GM12878 (cell line): ENCODE data around the gene ADAT3. TPM values are rescaled to one million over a fixed set of nuclear protein-coding genes. Genes with fewer than 3 reads are reported as not detected.

Experiments
- ATAC-seq: fragments of 200-7000 bp; cut with Tn5 transposase; 3 replicates; pipeline ENCODE4 v1.9.1; 2020; ENCODE audit warnings: mild to moderate bottlenecking, moderate library complexity
- BruUV-seq: library from RNA; stranded (reverse); fragments of 400-500 nt; replicated peaks from 2 replicates; lab custom pipeline; 2021; lab: Mats Ljungman, UMichigan
- CTCF ChIA-PET: fragments of 300-600 bp; sonication (Branson Sonifier 250); formaldehyde crosslinking; extraction: SDS; loops from one replicate; lab custom pipeline; 2021; ENCODE audit warnings: inconsistent platforms; lab: Yijun Ruan, JAX
- POLR2A ChIA-PET: fragments of 350-600 bp; formaldehyde crosslinking; extraction: SDS; loops from one replicate; lab custom pipeline; 2021; ENCODE audit warnings: inconsistent platforms; lab: Charles Lee
- RAD21 ChIA-PET: fragments of 300-600 bp; sonication (Branson Sonifier 250); formaldehyde crosslinking; loops from one replicate; lab custom pipeline; 2023; ENCODE audit warnings: antibody characterized with exemption; ENCODE audit not compliant: unreplicated experiment; lab: Charles Lee
- SMC1A ChIA-PET: fragments of 300-600 bp; sonication (Branson Sonifier 250); formaldehyde crosslinking; loops from one replicate; lab custom pipeline; 2023; ENCODE audit not compliant: unreplicated experiment, uncharacterized antibody; lab: Charles Lee
- DNase-seq: peaks from one replicate; pipeline ENCODE4 v3.0.0-alpha.2; 2011; ENCODE audit warnings: low read depth, low spot score
- FAIRE-seq: peaks from 3 replicates; lab custom pipeline; 2011; peaks lifted over from hg19 to GRCh38; lab: Jason Lieb, UNC
- H2AFZ ChIP-seq: 2 replicates; pipeline ENCODE4 v1.6.0; 2011; ENCODE audit warnings: low read depth, low read length, control low read depth; ENCODE audit not compliant: control insufficient read depth
- H3K27ac ChIP-seq: 2 replicates; pipeline ENCODE4 v1.5.1; 2011; ENCODE audit warnings: control low read depth; ENCODE audit not compliant: control insufficient read depth, insufficient read depth
- H3K27me3 ChIP-seq, 2 experiments: replicated peaks in 1 of 2; 2 replicates each; pipeline versions ENCODE4 v1.6.0 to v1.6.1; 2011; ENCODE audit warnings: low read length in 1 of 2; ENCODE audit not compliant: control insufficient read depth in 2 of 2, insufficient read depth in 2 of 2
- H3K36me3 ChIP-seq, 2 experiments: 2 replicates each; pipeline ENCODE4 v1.5.1; 2011; ENCODE audit warnings: low read length in 1 of 2; ENCODE audit not compliant: control insufficient read depth in 2 of 2, insufficient read depth in 2 of 2
- H3K4me1 ChIP-seq: 2 replicates; pipeline ENCODE4 v1.6.1; 2011; ENCODE audit warnings: mild to moderate bottlenecking, low read length, moderate library complexity, mixed read lengths; ENCODE audit not compliant: control insufficient read depth, insufficient read depth
- H3K4me2 ChIP-seq: 2 replicates; pipeline ENCODE4 v1.6.0; 2011; ENCODE audit warnings: control low read depth; ENCODE audit not compliant: control insufficient read depth, insufficient read depth
- H3K4me3 ChIP-seq: fragments of 200-600 bp; sonication (generic); 2 replicates; pipeline ENCODE4 v1.5.1; 2016
- H3K79me2 ChIP-seq: 2 replicates; pipeline ENCODE4 v1.6.0; 2011; ENCODE audit warnings: low read length; ENCODE audit not compliant: control insufficient read depth, insufficient read depth
- H3K9ac ChIP-seq: 2 replicates; pipeline ENCODE4 v1.8.0; 2011; ENCODE audit warnings: low read length, control low read depth, mixed read lengths; ENCODE audit not compliant: control insufficient read depth, insufficient read depth
- H3K9me3 ChIP-seq: replicated peaks from 3 replicates; pipeline ENCODE4 v1.5.1; 2011; ENCODE audit warnings: mild to moderate bottlenecking, low read length; ENCODE audit not compliant: control insufficient read depth, insufficient read depth
- H4K20me1 ChIP-seq: 2 replicates; pipeline ENCODE4 v1.6.0; 2011; ENCODE audit not compliant: control insufficient read depth, insufficient read depth
- BMI1 ChIP-seq: fragments of 450-650 bp; IDR thresholded peaks from 2 replicates; pipeline ENCODE4 v1.6.1; 2016; ENCODE audit warnings: mild to moderate bottlenecking, moderate library complexity, borderline replicate concordance
- FOXK2 ChIP-seq: fragments of 450-650 bp; IDR thresholded peaks from 2 replicates; pipeline ENCODE4 v1.6.1; 2017; ENCODE audit warnings: mild to moderate bottlenecking, moderate library complexity
- HCFC1 ChIP-seq: fragments of 150-350 bp; IDR thresholded peaks from 2 replicates; pipeline ENCODE4 v1.6.1; 2014; ENCODE audit warnings: low read length
- IKZF1 ChIP-seq: fragments of 450-650 bp; conservative IDR thresholded peaks from 2 replicates; pipeline ENCODE4 v1.6.1; 2017; ENCODE audit warnings: antibody characterized with exemption, mild to moderate bottlenecking
- IKZF2 ChIP-seq, 2 experiments: fragments of 450-650 bp; IDR thresholded peaks; 2 replicates each; pipeline ENCODE4 v1.6.1; 2017; ENCODE audit warnings: mild to moderate bottlenecking in 2 of 2, moderate library complexity in 2 of 2
- MEF2B ChIP-seq: fragments of 450-650 bp; IDR thresholded peaks from 2 replicates; pipeline ENCODE4 v1.6.1; 2018; ENCODE audit warnings: mild to moderate bottlenecking, moderate library complexity; ENCODE audit not compliant: partially characterized antibody, poor library complexity, severe bottlenecking
- POLR2AphosphoS5 ChIP-seq: IDR thresholded peaks from 2 replicates; pipeline ENCODE4 v1.6.1; 2011; ENCODE audit warnings: mild to moderate bottlenecking, low read length, inconsistent platforms
- RFX5 ChIP-seq: IDR thresholded peaks from 2 replicates; pipeline ENCODE4 v1.6.1; 2011; ENCODE audit warnings: low read depth, low read length, improper control_type of control experiment
- WGBS: methylation state at CpG from one replicate; pipeline ENCODE4 v1.1.6; 2016; ENCODE audit warnings: low lambda C conversion rate; ENCODE audit not compliant: insufficient replicate concordance, insufficient coverage; ENCODE audit errors: missing lambda C conversion rate; 5-methylcytosine and 5-hydroxymethylcytosine counted together
- in situ Hi-C: fragments of 300-500 bp; cut with MboI; formaldehyde crosslinking; loops from 9 replicates; pipeline ENCODE4 v1.14.3; 2018; ENCODE audit warnings: mixed read lengths
- intact Hi-C: fragments of 100-400 bp; cut with micrococcal nuclease; formaldehyde crosslinking; loops from one replicate; pipeline ENCODE4 v1.14.2; 2022; ENCODE audit not compliant: unreplicated experiment
- polyA plus RNA-seq, 11 experiments: library from polyadenylated mRNA; depleted of rRNA in 4 of 11; unstranded in 6 of 11; stranded (reverse) in 5 of 11; fragments of >200 nt; fragmentation: Nextera tagmentation in 4 of 11; fragmentation: Illumina TruSeq in 1 of 11; extraction: Ambion mirVana in 4 of 11; extraction: Trizol in 1 of 11; gene quantifications; 1 replicate in 1 of 11; 2 replicates in 10 of 11; pipeline versions ENCODE4 v1.2.1 to v1.2.3, GENCODE V29; 2011 to 2016; ENCODE audit warnings: inconsistent platforms in 2 of 11, missing spikeins in 2 of 11, low read depth in 1 of 11
- total RNA-seq, 4 experiments: library from RNA; depleted of rRNA in 3 of 4; stranded (reverse); fragments of >200 nt in 3 of 4; fragmentation: Illumina TruSeq in 1 of 4; extraction: Trizol in 1 of 4; gene quantifications; 2 replicates each; pipeline versions ENCODE4 v1.2.1 to v1.2.3, GENCODE V29; 2013 to 2021
- TF ChIP-seq, protein P1 (sequence below): fragments of 450-650 bp; IDR thresholded peaks from 2 replicates; pipeline ENCODE4 v1.6.1; 2017; ENCODE audit warnings: borderline replicate concordance
- TF ChIP-seq, protein P2 (sequence below): fragments of 450-650 bp; conservative IDR thresholded peaks from 2 replicates; pipeline ENCODE4 v1.6.1; 2017; ENCODE audit warnings: mild to moderate bottlenecking, moderate library complexity
- TF ChIP-seq, protein P3 (sequence below): IDR thresholded peaks from 2 replicates; pipeline ENCODE4 v1.6.1; 2012; ENCODE audit warnings: low read depth, low read length, improper control_type of control experiment
- TF ChIP-seq, protein P4 (sequence below): IDR thresholded peaks from 2 replicates; pipeline ENCODE4 v1.6.1; 2011; ENCODE audit warnings: borderline replicate concordance, low read depth, mild to moderate bottlenecking, moderate library complexity, low read length; ENCODE audit not compliant: insufficient read depth, poor library complexity, severe bottlenecking
- TF ChIP-seq, protein P5 (sequence below): fragments of 450-650 bp; IDR thresholded peaks from 2 replicates; pipeline ENCODE4 v1.6.1; 2016; ENCODE audit warnings: mild to moderate bottlenecking

The ADAT3 gene
- total and polyA plus RNA-seq, 10 of the 15 experiments (the other 5 are each of a cell fraction or from before 2014, with no cell fraction given): 0.27 to 11.8 (median 7.7) TPM; not detected in 3

DNA sequence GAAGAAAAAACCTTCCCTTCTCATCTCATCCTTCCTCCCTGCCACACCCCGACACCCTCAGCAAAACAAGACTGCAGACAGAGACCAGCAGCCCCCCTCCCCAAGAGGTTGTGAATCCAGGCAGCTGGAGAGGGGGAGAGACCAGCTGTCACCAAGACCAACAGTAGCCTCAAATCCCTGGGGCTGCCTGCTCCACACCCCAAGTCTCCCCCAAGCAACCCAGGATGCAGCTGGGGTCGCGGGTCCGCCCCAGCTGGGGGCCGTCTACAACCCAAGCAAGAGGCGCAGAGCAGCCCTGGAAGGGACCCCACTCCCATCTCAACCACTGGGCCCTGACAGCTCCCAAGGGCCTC, 48.9 kb upstream of the ADAT3 start:
- ChIA-PET CTCF (interaction anchor here (0.9 kb wide), 1 partner anchor 86 kb away, joined by 3 read pairs; no protein-coding TSS in a partner anchor), POLR2A (interaction anchor here (1.0 to 1.6 kb wide), 3 partner anchors 7 to 48 kb away, joined by 3 to 6 read pairs (median 4); no protein-coding TSS in a partner anchor), SMC1A (no interaction called here), RAD21 (interaction anchor here (1.0 to 1.6 kb wide), 4 partner anchors 9 to 41 kb away, joined by 3 to 6 read pairs (median 4); no protein-coding TSS in a partner anchor)
- H4K20me1 ChIP-seq: peaks cover 6% of the 10 kb centered on the region; the same call in 1 of the 2 replicates
- H3K4me1 ChIP-seq: peaks cover 22% of the 10 kb centered on the region
- H3K9ac ChIP-seq: peak overlapping the region; percentile 80
- intact Hi-C loops: no loop called here
- 0% methylated on average over 6 of the region's 6 CpGs for WGBS
- in situ Hi-C loops: loop anchor here (25.0 kb wide), 1 partner anchor 1506 kb away; the partner anchor contains the start of gene NFIC
- peak overlapping the region; percentile 61 for H2AFZ ChIP-seq
- H3K79me2 ChIP-seq: peaks cover 76% of the 10 kb centered on the region
- peak overlapping the region; percentile 87 for H3K27ac ChIP-seq
- BruUV-seq: no TSS peak
- DNase-seq (no peak), ATAC-seq (no peak), FAIRE-seq (peak; percentile 18)
- H3K36me3 ChIP-seq: peaks cover 0 to 3% of the 10 kb centered on the region in 2 experiments; a peak in 2 of 4 replicates
- H3K27me3 ChIP-seq: no peaks in the 10 kb centered on the region
- no peaks in the 10 kb centered on the region for H3K9me3 ChIP-seq
- H3K4me2 ChIP-seq: peak overlapping the region; percentile 96
- H3K4me3 ChIP-seq: peak overlapping the region; percentile 82
- TF ChIP-seq HCFC1: no peak
- TF ChIP-seq MEF2B: no peak
- TF ChIP-seq, protein P1, sequence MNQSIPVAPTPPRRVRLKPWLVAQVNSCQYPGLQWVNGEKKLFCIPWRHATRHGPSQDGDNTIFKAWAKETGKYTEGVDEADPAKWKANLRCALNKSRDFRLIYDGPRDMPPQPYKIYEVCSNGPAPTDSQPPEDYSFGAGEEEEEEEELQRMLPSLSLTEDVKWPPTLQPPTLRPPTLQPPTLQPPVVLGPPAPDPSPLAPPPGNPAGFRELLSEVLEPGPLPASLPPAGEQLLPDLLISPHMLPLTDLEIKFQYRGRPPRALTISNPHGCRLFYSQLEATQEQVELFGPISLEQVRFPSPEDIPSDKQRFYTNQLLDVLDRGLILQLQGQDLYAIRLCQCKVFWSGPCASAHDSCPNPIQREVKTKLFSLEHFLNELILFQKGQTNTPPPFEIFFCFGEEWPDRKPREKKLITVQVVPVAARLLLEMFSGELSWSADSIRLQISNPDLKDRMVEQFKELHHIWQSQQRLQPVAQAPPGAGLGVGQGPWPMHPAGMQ: no peak
- TF ChIP-seq, protein P2, sequence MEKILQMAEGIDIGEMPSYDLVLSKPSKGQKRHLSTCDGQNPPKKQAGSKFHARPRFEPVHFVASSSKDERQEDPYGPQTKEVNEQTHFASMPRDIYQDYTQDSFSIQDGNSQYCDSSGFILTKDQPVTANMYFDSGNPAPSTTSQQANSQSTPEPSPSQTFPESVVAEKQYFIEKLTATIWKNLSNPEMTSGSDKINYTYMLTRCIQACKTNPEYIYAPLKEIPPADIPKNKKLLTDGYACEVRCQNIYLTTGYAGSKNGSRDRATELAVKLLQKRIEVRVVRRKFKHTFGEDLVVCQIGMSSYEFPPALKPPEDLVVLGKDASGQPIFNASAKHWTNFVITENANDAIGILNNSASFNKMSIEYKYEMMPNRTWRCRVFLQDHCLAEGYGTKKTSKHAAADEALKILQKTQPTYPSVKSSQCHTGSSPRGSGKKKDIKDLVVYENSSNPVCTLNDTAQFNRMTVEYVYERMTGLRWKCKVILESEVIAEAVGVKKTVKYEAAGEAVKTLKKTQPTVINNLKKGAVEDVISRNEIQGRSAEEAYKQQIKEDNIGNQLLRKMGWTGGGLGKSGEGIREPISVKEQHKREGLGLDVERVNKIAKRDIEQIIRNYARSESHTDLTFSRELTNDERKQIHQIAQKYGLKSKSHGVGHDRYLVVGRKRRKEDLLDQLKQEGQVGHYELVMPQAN: no peak
- no peak for TF ChIP-seq BMI1
- no peak; the same call in 1 of the 2 replicates for TF ChIP-seq POLR2AphosphoS5
- TF ChIP-seq IKZF1: no peak
- TF ChIP-seq FOXK2: no peak
- no peak for TF ChIP-seq IKZF2 (IDR thresholded peaks at IDR 0.05)
- TF ChIP-seq, protein P3, sequence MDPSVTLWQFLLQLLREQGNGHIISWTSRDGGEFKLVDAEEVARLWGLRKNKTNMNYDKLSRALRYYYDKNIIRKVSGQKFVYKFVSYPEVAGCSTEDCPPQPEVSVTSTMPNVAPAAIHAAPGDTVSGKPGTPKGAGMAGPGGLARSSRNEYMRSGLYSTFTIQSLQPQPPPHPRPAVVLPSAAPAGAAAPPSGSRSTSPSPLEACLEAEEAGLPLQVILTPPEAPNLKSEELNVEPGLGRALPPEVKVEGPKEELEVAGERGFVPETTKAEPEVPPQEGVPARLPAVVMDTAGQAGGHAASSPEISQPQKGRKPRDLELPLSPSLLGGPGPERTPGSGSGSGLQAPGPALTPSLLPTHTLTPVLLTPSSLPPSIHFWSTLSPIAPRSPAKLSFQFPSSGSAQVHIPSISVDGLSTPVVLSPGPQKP: 0 out of 2 replicates have a peak, but pooled peaks have one; percentile 23
- TF ChIP-seq, protein P4, sequence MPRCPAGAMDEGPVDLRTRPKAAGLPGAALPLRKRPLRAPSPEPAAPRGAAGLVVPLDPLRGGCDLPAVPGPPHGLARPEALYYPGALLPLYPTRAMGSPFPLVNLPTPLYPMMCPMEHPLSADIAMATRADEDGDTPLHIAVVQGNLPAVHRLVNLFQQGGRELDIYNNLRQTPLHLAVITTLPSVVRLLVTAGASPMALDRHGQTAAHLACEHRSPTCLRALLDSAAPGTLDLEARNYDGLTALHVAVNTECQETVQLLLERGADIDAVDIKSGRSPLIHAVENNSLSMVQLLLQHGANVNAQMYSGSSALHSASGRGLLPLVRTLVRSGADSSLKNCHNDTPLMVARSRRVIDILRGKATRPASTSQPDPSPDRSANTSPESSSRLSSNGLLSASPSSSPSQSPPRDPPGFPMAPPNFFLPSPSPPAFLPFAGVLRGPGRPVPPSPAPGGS: no peak
- TF ChIP-seq RFX5: no peak
- TF ChIP-seq, protein P5, sequence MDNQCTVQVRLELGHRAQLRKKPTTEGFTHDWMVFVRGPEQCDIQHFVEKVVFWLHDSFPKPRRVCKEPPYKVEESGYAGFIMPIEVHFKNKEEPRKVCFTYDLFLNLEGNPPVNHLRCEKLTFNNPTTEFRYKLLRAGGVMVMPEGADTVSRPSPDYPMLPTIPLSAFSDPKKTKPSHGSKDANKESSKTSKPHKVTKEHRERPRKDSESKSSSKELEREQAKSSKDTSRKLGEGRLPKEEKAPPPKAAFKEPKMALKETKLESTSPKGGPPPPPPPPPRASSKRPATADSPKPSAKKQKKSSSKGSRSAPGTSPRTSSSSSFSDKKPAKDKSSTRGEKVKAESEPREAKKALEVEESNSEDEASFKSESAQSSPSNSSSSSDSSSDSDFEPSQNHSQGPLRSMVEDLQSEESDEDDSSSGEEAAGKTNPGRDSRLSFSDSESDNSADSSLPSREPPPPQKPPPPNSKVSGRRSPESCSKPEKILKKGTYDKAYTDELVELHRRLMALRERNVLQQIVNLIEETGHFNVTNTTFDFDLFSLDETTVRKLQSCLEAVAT: 0 out of 2 replicates have a peak, but pooled peaks have one; percentile 34
